Tibial nerve (tissue), 4 donors: ENCODE data around the gene CASKIN2. TPM values are rescaled to one million over a fixed set of nuclear protein-coding genes. Genes with fewer than 3 reads are reported as not detected.

ENCODE experiments used
- DNase-seq, 2 donors: peaks; one replicate each; pipeline ENCODE4 v3.0.0-alpha.2; 2019; ENCODE audit warnings: low spot score in 2 of 2
- H3K27ac ChIP-seq, 4 donors: fragments of 200-600 bp; sonication (generic) in 3 of 4; one replicate each; pipeline ENCODE4 v1.5.1; 2017 to 2019; ENCODE audit warnings: mild to moderate bottlenecking in 1 of 4
- H3K27me3 ChIP-seq, 2 donors: fragments of 200-600 bp; sonication (generic) in 1 of 2; one replicate each; pipeline versions ENCODE4 v1.5.1 to v1.6.0; 2017 to 2019
- H3K36me3 ChIP-seq, 3 donors: fragments of 200-600 bp; sonication (generic); one replicate each; pipeline ENCODE4 v1.5.1; 2018 to 2019
- H3K4me1 ChIP-seq, 4 donors: fragments of 200-600 bp; sonication (generic) in 3 of 4; one replicate each; pipeline ENCODE4 v1.5.1; 2017 to 2019
- H3K4me3 ChIP-seq, 4 donors: fragments of 200-600 bp; sonication (generic) in 3 of 4; one replicate each; pipeline ENCODE4 v1.5.1; 2017 to 2019; ENCODE audit warnings: mild to moderate bottlenecking in 1 of 4, moderate library complexity in 1 of 4
- H3K9me3 ChIP-seq, 4 donors: fragments of 200-600 bp; sonication (generic) in 3 of 4; one replicate each; pipeline ENCODE4 v1.5.1; 2017 to 2019
- EP300 ChIP-seq, 2 donors: sonication (generic); formaldehyde crosslinking; IDR thresholded peaks; one replicate each; pipeline ENCODE4 v1.6.1; 2017; ENCODE audit warnings: antibody characterized with exemption in 2 of 2, mild to moderate bottlenecking in 1 of 2
- POLR2A ChIP-seq, 2 donors: fragments of 450-650 bp; IDR thresholded peaks; one replicate each; pipeline ENCODE4 v1.6.1; 2017; ENCODE audit warnings: antibody characterized with exemption in 2 of 2, mild to moderate bottlenecking in 2 of 2, moderate library complexity in 2 of 2
- WGBS, 2 donors: methylation state at CpG; one replicate each; pipeline ENCODE4 v1.1.5; 2018; 5-methylcytosine and 5-hydroxymethylcytosine counted together
- total RNA-seq, 4 donors: library from RNA; depleted of rRNA; stranded (reverse); fragments of >200 nt; gene quantifications; one replicate each; pipeline ENCODE4 v1.1.0, GENCODE V29; 2016
- TF ChIP-seq, protein P1 (sequence below), 5 experiments: fragments of 200-600 bp in 3 of 5; fragments of 450-650 bp in 2 of 5; sonication (generic) in 3 of 5; IDR thresholded peaks; one replicate each; pipeline ENCODE4 v1.5.1; 2016 to 2019; ENCODE audit warnings: antibody characterized with exemption in 5 of 5, mild to moderate bottlenecking in 3 of 5, moderate library complexity in 2 of 5

The CASKIN2 gene
- total RNA-seq, 4 donors from 2014 or later: 36.0 to 59.0 (median 51.3) TPM

DNA sequence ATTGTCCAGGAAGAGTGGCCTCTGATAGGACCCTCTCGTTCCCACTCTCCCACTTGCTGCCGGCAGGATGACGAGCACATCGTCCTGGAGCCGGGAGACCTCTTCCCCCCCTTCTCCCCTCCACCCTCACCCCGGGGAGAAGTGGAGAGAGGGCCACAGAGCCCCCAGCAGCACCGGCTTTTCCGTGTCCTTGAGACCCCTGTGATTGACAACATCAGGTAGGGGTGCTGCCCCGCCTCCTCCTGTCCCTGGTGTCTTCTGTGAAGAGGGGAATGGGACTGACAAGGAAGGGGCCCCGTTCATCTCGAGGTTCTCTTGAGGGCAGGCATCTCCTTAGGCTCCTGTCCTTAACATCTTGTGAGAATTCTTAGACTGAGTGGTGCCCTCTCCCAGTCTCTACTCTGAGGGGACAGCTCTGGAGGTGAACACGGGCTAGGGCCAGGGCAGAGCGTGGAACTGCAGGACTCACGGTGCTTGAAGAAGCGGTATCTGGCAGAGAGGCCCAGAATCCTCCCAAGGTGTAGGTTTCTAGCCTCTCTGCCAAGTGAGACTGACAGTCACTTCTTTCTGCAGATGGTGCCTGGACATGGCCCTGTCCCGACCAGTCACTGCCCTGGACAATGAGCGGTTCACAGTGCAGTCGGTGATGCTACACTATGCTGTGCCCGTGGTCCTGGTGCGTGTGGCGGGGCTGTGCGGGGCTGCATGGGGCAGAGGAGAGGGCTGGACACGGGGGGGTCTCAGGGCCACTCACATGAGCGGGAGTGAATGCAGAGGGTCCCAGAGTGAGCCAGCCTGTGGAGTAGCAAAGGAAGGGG, 26.4 kb downstream of the CASKIN2 start:
- H3K36me3 ChIP-seq: peaks cover 0 to 47% (median 11%) of the 10 kb centered on the region in 3 donors
- no peaks in the 10 kb centered on the region for H3K9me3 ChIP-seq
- no peak for DNase-seq
- 83 to 87% methylated on average over 22 to 24 of the region's 24 CpGs for WGBS, 2 donors
- TF ChIP-seq EP300 (IDR thresholded peaks at IDR 0.05) (no peak), POLR2A (IDR thresholded peaks at IDR 0.05) (no peak)
- TF ChIP-seq, protein P1, sequence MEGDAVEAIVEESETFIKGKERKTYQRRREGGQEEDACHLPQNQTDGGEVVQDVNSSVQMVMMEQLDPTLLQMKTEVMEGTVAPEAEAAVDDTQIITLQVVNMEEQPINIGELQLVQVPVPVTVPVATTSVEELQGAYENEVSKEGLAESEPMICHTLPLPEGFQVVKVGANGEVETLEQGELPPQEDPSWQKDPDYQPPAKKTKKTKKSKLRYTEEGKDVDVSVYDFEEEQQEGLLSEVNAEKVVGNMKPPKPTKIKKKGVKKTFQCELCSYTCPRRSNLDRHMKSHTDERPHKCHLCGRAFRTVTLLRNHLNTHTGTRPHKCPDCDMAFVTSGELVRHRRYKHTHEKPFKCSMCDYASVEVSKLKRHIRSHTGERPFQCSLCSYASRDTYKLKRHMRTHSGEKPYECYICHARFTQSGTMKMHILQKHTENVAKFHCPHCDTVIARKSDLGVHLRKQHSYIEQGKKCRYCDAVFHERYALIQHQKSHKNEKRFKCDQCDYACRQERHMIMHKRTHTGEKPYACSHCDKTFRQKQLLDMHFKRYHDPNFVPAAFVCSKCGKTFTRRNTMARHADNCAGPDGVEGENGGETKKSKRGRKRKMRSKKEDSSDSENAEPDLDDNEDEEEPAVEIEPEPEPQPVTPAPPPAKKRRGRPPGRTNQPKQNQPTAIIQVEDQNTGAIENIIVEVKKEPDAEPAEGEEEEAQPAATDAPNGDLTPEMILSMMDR (IDR thresholded peaks at IDR 0.05): no peak
- H3K27ac ChIP-seq: peak overlapping the region in 1 of 4 donors; percentile 66
- no peaks in the 10 kb centered on the region for H3K27me3 ChIP-seq
- H3K4me1 ChIP-seq: peaks cover 0 to 76% (median 30%) of the 10 kb centered on the region in 4 donors
- no peak overlapping the region for H3K4me3 ChIP-seq

DNA sequence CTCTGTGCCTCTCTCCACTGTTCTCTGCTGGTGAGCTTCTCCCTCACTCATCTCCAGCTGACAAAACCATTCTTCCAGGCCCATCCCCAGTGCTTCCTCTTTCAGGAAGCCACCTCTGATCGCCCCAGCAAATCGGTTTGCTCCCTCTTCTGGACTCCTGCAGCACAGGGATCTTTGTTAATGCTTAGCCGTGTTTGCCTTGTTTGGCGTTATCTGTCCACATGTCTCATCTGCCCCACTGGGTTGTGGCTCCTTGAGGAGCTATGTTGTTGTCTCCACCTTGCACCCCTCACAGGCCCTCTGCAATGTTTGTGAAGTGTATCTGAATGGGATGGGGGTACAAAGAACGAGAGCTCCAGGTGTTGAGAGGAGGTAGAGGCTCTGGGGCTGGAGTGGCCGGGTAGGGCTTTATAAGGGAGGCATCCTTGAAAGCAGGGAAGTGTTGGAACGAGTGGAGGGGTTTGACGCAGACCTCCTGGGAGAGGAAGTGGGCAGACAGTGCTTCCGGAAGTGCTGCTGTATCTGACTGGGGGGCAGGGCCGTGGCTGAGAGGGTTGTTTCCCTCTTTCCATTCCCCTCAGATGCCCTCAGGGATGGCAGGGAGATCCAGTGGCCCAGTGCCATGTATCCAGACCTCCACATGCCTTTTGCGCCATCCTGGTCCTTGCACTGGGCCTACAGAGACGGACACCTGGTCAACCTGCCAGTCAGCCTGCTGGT, 27.8 kb downstream of the CASKIN2 start:
- DNase-seq: no peak

GRCh38 chr17:75486951-75487350, 28.4 kb downstream of the CASKIN2 start:
- peaks cover 0 to 94% (median 32%) of the 10 kb centered on the region in 4 donors for H3K4me1 ChIP-seq
- TF ChIP-seq, protein P1 (IDR thresholded peaks at IDR 0.05): no peak
- TF ChIP-seq POLR2A (IDR thresholded peaks at IDR 0.05) (no peak), EP300 (IDR thresholded peaks at IDR 0.05) (no peak)
- WGBS, 2 donors: 55 to 64% methylated on average over 5 of the region's 5 CpGs
- no peaks in the 10 kb centered on the region for H3K9me3 ChIP-seq
- H3K4me3 ChIP-seq: no peak overlapping the region
- peak overlapping the region in 3 of 4 donors; percentile 30 to 69 (median 66) for H3K27ac ChIP-seq
- H3K36me3 ChIP-seq: peaks cover 0 to 27% (median 0%) of the 10 kb centered on the region in 3 donors
- DNase-seq: no peak
- H3K27me3 ChIP-seq: no peaks in the 10 kb centered on the region

More for the DNA sequence above, 27.8 kb downstream of the CASKIN2 start:
- H3K27ac ChIP-seq: peak overlapping the region in 3 of 4 donors; percentile 30 to 69 (median 66)
- WGBS, 2 donors: 62 to 74% methylated on average over 12 of the region's 12 CpGs
- H3K4me3 ChIP-seq: no peak overlapping the region
- no peaks in the 10 kb centered on the region for H3K9me3 ChIP-seq
- H3K36me3 ChIP-seq: peaks cover 0 to 33% (median 0%) of the 10 kb centered on the region in 3 donors
- no peaks in the 10 kb centered on the region for H3K27me3 ChIP-seq
- peaks cover 0 to 88% (median 30%) of the 10 kb centered on the region in 4 donors for H3K4me1 ChIP-seq
- TF ChIP-seq POLR2A (IDR thresholded peaks at IDR 0.05): no peak
- TF ChIP-seq EP300 (IDR thresholded peaks at IDR 0.05): peak in 1 of 2 donors; percentile 25

GRCh38 chr17:75486151-75486550, 29.2 kb downstream of the CASKIN2 start:
- DNase-seq: no peak
- Histone ChIP-seq H3K27ac (peak overlapping the region in 3 of 4 donors; percentile 26 to 69 (median 44)), H3K4me1 (peaks cover 0 to 97% (median 39%) of the 10 kb centered on the region in 4 donors), H3K36me3 (peaks cover 0 to 19% (median 0%) of the 10 kb centered on the region in 3 donors), H3K4me3 (no peak overlapping the region), H3K27me3 (no peaks in the 10 kb centered on the region), H3K9me3 (no peaks in the 10 kb centered on the region)
- TF ChIP-seq, protein P1 (IDR thresholded peaks at IDR 0.05): no peak
- TF ChIP-seq POLR2A (IDR thresholded peaks at IDR 0.05): no peak
- TF ChIP-seq EP300 (IDR thresholded peaks at IDR 0.05): no peak
- 53 to 66% methylated on average over 14 of the region's 14 CpGs for WGBS, 2 donors

GRCh38 chr17:75485688-75486087, 29.6 kb downstream of the CASKIN2 start:
- 45 to 61% methylated on average over 7 to 12 of the region's 12 CpGs for WGBS, 2 donors
- no peak for DNase-seq
- Histone ChIP-seq H3K36me3 (peaks cover 0 to 15% (median 0%) of the 10 kb centered on the region in 3 donors), H3K4me3 (peak overlapping the region in 1 of 4 donors; percentile 8), H3K27ac (peak overlapping the region; percentile 22 to 69 (median 35)), H3K27me3 (no peaks in the 10 kb centered on the region), H3K4me1 (peaks cover 0 to 97% (median 40%) of the 10 kb centered on the region in 4 donors), H3K9me3 (no peaks in the 10 kb centered on the region)
- TF ChIP-seq POLR2A (IDR thresholded peaks at IDR 0.05) (no peak), EP300 (IDR thresholded peaks at IDR 0.05) (no peak)
- TF ChIP-seq, protein P1 (IDR thresholded peaks at IDR 0.05): no peak
